ENCODE results near the gene ATP5MC3.

Gene ATP5MC3

GRCh38 chr2:175206866-175207265, 25.4 kb upstream of the ATP5MC3 start:
- no peak overlapping the region for H3K4me3 ChIP-seq (ENCODE audit: low read depth, low read length)
- TF ChIP-seq, protein P1, sequence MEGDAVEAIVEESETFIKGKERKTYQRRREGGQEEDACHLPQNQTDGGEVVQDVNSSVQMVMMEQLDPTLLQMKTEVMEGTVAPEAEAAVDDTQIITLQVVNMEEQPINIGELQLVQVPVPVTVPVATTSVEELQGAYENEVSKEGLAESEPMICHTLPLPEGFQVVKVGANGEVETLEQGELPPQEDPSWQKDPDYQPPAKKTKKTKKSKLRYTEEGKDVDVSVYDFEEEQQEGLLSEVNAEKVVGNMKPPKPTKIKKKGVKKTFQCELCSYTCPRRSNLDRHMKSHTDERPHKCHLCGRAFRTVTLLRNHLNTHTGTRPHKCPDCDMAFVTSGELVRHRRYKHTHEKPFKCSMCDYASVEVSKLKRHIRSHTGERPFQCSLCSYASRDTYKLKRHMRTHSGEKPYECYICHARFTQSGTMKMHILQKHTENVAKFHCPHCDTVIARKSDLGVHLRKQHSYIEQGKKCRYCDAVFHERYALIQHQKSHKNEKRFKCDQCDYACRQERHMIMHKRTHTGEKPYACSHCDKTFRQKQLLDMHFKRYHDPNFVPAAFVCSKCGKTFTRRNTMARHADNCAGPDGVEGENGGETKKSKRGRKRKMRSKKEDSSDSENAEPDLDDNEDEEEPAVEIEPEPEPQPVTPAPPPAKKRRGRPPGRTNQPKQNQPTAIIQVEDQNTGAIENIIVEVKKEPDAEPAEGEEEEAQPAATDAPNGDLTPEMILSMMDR (IDR thresholded peaks at IDR 0.05; ENCODE audit: borderline replicate concordance, insufficient read depth, low read depth, low read length): no peak

DNA sequence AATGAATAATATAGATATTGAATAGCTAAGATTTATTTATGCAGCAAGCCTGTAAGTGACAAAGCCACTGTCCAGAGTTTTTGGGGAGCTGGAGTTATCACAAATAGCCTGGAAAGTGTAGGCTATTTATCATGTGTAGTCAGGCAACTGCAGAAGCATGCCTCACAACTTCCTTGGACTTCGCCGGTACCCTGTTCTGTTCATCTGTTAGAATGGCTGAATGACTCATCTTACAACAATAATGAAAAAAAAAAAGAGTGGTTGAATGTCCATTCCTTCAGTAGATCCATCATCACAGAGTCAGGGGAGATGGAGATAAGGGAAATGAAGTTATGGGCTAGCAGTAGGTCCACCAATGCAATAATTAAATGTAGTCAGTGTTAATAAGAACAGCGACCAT, 24.0 kb upstream of the ATP5MC3 start:
- no peak overlapping the region for H3K4me3 ChIP-seq (ENCODE audit: low read depth, low read length)
- TF ChIP-seq, protein P1 (IDR thresholded peaks at IDR 0.05; ENCODE audit: borderline replicate concordance, insufficient read depth, low read depth, low read length): no peak

DNA sequence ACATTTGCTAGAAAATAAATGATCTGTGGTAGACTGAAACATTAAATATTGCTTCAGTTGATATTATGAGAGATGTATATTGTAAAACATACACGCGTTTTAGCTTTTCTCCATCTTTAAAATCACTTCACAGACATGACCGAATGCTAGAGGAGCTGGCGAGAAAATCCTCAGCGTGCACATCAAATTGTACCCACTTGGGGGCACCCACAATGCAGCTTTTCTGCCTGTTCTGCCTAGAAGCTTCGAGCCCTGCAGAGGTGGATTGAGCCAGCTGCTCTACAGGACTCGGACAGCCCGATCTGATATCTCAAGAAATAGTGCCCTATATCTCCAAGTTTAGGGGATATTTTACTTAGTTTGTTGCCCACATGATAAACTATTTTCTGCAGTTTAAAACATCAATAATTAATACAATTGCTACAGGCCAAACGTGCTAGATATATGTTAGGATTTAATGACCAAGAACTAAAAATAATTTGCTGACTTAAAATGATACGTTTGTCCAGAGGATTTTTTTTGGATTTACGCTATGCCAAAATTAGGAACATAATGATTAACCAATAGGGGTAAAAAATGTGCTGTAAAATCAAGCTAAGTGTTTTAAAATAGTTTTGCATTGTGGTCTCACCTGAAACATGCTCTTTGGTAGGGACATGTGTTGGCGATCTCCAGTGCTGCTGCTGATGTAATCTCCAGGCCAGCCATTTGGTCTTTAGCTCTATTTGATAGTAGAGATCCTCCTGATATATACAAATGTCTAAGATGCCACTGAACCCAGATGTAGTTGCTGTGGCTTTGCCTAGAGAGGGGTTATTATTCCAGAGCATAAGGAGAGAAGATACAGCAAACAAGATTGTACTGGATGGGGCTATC, 22.3 kb upstream of the ATP5MC3 start:
- H3K4me3 ChIP-seq (ENCODE audit: low read depth, low read length): no peak overlapping the region
- TF ChIP-seq, protein P1 (IDR thresholded peaks at IDR 0.05; ENCODE audit: borderline replicate concordance, insufficient read depth, low read depth, low read length): peak; percentile 51; the same call in 1 of the 2 replicates

- TF ChIP-seq, protein P1 (IDR thresholded peaks at IDR 0.05; ENCODE audit: borderline replicate concordance, insufficient read depth, low read depth, low read length): no peak
- no peak overlapping the region for H3K4me3 ChIP-seq (ENCODE audit: low read depth, low read length)
These were observed 13.5 kb upstream of the ATP5MC3 start for GRCh38 chr2:175195012-175195411.

GRCh38 chr2:175188761-175189160, 7.3 kb upstream of the ATP5MC3 start:
- TF ChIP-seq, protein P1 (IDR thresholded peaks at IDR 0.05; ENCODE audit: borderline replicate concordance, insufficient read depth, low read depth, low read length): no peak

GRCh38 chr2:175187378-175187777, 5.9 kb upstream of the ATP5MC3 start:
- TF ChIP-seq, protein P1 (IDR thresholded peaks at IDR 0.05; ENCODE audit: borderline replicate concordance, insufficient read depth, low read depth, low read length): peak; percentile 60
- no peak overlapping the region for H3K4me3 ChIP-seq (ENCODE audit: low read depth, low read length)

More at GRCh38 chr2:175188761-175189160, 7.3 kb upstream of the ATP5MC3 start:
- H3K4me3 ChIP-seq (ENCODE audit: low read depth, low read length): no peak overlapping the region

DNA sequence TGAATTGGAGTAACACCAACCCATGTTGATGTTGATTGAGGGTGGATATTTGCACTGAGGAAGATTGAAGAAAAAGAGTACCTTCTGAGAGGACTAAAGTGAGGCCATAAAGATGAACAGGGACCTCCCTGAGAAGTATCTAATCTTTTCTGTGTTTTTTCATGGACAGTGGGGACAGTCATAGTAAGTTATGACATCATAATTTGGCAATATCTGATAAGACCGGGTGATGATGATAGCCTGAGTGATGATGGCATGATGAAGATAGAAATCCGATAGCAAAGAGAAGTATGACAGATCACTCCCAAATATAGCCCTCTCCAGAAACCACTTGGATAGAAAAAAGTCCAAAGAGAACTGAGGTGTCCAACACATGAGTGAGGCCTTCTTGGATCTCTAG, 2.2 kb upstream of the ATP5MC3 start:
- TF ChIP-seq, protein P1 (IDR thresholded peaks at IDR 0.05; ENCODE audit: borderline replicate concordance, insufficient read depth, low read depth, low read length): no peak
- no peak overlapping the region for H3K4me3 ChIP-seq (ENCODE audit: low read depth, low read length)
